Activated T-cell treated with anti-CD3 and anti-CD28 coated beads for 4 hours (primary cell): ENCODE data around the gene SEC24C.
"Not testable (repeated sequence)": the region's sequence is repeated elsewhere in the genome, so short reads cannot be mapped to it uniquely, and the experiment has no call there.

Experiments
- DNase-seq: peaks from one replicate; pipeline ENCODE4 v3.0.0-alpha.2; 2020

The SEC24C gene

GRCh38 chr10:73773152-73773879, 29.1 kb downstream of the SEC24C start:
- no peak for DNase-seq

- DNase-seq = no peak
Measured at GRCh38 chr10:73774637-73775036, 30.5 kb downstream of the SEC24C start.

DNA sequence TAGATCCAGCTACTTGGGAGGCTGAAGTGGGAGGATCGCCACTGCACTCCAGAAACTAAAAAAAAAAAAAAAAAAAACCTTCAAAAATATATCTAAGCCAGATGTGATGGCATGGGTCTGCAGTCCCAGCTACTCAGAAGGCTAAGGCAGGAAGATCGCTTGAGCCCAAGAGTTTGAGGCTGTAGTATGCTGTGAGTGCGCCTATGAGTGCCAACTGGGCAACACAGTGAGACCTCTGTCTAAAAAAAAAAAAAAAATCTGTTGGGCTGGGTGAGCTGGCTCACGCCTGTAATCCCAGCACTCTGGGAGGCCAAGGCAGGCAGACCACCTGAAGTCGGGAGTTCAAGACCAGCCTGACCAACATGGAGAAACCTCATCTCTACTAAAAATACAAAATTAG, 34.8 kb downstream of the SEC24C start:
- DNase-seq = no peak

GRCh38 chr10:73779539-73780197, 35.5 kb downstream of the SEC24C start:
- no peak for DNase-seq

DNA sequence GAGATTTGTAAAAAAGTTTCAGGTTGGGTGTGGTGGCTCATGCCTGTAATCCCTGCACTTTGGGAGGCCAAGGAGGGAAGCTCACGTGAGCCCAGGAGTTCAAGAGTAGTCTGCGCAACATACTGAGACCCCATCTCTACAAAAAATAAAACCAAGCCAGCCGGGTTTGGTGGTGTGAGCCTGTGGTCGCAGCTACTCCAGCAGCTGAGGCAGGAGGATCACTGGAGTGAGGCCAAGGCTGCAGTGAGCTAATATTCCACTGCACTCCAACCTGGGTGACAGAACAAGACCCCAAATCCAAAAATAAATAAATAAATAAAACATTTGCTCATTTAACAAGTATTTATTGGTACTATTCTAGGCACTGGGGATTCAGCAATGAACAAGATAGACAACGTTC, 36.1 kb downstream of the SEC24C start:
- DNase-seq = no peak

DNA sequence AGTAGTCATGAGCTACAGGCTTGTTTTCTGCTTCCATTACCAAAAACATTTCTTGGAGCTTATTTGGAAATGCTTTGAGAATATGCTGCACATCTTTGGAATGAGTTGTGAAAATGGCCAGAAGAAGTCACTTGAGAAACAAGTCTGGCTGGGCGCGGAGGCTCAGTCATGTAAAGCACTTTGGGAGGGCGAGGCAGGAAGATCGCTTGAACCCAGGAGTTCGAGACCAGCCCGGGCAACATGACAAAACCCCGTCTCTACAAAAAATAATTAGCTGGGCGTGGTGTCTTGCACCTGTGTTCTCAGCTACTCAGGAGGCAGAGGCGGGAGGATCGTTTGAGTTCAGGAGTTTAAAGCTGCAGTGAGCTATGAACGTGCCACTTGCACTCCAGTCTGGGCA, 36.8 kb downstream of the SEC24C start:
- DNase-seq = no peak

DNA sequence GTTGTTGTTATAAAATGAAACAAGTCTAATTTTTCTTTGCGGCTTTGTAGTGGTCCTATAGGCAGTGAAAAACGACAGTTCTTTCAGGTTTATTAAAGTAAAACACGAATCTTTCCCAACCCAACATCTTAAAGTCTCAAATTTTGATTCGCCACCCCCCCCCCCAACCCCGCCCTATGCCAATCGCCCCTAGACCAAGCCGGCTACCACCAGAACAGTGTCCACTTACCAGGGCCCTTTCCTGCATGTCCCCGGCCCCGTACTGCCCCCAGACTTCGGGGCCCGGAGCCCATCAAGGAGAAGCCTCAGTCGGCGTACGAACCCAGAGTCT, 37.3 kb downstream of the SEC24C start:
- no peak for DNase-seq

DNA sequence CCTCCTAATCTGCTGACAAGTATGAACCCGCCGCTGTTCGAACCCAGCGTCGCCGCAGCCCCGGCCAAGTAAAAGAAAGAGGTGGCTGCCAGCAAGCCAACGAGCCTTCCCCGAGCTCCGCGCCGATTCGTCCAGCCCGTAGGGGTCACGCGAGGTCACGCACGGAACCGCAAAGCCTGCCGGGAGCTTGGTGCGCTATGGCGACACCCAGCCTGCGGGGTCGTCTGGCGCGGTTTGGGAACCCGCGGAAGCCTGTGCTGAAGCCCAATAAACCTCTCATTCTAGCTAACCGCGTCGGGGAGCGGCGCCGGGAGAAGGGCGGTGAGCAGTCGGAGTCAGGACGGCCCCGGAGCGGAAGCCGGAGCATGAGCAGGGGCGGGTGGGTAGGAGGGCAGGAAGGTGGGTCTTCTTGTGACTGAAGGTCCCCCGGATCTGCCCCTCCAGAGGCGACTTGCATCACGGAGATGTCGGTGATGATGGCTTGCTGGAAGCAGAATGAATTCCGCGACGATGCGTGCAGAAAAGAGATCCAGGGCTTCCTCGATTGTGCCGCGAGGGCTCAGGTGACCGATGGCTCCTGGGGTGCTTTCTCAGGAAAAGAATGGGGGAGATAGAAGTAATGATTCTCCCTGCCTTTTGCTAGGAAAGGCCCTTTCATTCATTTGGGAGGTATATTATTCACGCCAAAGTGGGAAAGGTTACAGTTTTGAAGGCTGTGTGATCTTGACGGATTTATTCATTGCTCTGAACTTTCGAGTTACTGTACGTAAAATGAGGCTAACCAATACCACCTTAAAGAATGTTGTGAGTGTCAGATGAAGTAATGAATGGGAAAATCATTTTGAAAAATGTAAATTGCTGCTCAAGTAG, 37.9 kb downstream of the SEC24C start, which contains the start of gene CHCHD1:
Gene CHCHD1, plus strand, starts transcription at position 170 of the 870 bp plus-strand sequence. Its CDS starts 28 bp downstream, at position 198.
- peak; percentile 91 for DNase-seq

DNA sequence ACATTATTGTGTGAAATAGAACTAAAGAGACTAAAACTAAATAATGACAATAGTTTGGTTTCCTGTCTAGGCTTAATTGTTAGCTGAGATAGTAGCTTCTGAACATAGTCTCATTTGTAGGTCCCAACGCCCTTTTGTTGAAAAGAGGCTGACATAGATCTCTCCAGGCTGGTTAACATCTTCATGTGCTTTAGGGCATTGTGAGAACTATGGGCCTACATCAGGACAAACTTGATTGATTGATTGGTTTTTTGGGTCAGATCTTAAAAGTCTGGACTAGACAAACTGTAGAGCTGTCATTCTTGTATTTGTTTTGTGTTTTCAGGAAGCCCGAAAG, 38.5 kb downstream of the SEC24C start:
- no peak for DNase-seq

DNA sequence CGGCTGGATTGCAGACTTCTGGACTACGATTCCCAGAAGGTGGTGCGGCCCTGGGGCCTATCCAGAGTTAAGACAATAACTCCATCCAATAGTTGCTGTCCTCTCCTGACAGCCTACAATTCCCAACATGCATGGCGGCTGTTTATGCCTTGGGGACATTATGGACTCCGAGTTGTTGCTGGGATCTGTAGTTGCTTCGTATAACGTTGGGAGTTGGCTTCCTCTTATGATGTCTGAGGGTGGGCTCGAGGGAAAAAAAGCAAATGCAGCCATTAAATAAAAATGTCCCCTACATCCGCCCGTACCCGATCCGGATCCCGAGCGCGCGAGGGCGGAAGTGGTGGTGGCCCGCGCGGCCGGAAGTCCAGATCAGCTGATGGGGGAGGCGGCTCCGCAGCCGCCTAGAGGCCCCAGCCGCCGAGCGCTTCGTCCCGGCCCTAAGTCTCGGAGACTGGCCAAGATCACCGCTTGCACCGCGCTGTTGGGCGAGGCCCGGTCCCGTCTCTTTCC, 41.1 kb downstream of the SEC24C start, which contains the start of gene ZSWIM8:
Gene ZSWIM8, plus strand, starts transcription at position 396 of the 510 bp plus-strand sequence. CDS start 273 bp downstream, outside the sequence.
- DNase-seq = peak; percentile 71

DNA sequence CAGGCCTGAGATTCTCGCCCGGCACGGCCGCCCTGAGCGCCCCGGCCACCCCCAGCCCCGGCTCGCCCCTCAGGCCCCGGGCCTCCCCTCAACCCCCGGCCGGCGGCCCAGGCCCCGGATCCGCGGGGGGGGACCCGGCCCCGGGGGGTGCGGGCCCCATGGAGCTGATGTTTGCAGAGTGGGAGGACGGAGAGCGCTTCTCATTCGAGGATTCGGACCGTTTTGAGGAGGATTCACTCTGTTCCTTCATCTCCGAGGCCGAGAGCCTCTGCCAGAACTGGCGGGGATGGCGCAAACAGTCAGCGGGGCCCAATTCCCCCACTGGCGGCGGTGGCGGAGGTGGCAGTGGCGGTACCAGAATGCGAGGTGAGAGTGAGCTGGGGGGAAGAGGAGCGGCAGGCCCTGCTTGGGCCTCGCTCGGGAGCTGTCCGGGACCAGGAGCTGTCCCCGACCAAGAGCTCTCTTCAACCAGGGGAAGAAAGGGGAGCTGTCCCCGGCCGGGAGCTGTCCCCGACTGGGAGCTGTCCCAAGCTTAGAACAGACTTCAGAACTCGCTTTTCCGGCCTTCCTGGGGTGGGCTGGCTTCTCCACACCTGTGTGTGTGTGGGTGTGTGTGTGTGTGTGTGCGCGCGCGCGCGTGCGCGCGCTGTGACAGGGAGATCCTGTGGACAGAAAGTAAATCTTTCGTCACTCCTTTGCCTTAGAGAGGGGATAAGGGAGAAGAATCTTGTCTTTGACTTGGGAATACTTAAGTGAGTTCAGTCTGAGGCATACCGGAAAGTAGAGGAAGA, 41.7 kb downstream of the SEC24C start:
- DNase-seq = peak; percentile 36

DNA sequence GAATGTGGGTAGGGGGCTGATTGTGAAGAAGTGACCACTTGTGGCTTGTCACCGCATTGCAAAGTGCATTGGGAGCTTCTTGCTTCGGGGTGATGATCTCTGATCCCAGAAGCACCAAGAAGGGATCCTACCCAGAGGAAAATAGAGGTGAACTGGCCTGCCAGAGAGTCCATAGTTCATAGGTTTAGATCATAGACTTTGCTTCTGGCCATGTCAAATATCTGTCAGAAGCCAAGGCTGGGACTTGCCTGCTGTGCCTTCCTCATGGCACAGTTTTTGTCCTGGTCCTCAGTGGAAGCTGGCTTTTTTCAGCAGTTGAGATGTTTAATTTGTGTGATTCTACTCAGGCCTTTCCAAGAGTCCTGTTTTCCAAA, 42.3 kb downstream of the SEC24C start:
- DNase-seq = no peak

- DNase-seq = not testable (repeated sequence)
Measured at GRCh38 chr10:73787031-73787800, 43.0 kb downstream of the SEC24C start.

DNA sequence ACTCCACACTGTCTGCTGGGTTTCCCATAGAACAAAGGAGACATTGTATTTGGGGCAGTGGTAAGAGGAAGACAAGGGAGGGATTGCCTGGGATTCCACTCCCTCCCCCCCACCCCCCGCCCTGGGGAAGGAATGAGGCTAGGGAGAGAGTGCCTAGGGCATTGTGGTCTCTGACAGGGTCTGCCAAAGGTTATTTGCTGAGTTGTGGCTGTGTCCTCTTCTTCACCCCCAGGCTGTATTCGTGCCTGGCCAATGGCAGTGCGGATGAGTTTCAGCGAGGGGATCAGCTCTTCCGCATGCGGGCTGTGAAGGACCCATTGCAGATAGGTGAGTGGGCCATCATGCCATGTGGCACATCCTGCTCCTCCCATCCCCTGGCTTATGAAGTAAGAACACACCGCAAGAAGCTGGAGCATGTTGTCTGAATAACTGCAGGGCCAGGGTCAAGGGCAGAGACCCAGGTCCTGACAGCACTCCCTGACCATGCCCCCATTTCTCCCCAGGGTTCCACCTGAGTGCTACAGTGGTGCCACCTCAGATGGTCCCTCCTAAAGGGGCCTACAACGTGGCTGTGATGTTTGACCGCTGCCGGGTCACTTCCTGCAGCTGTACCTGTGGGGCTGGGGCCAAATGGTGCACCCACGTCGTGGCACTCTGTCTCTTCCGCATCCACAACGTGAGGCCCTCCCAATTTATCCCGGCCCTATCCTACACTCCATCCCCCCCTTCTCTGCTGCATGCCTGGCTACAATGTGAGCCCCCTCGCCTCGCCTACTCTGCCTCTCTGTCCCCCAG, 44.9 kb downstream of the SEC24C start:
- no peak for DNase-seq

- DNase-seq = no peak
Measured at GRCh38 chr10:73789659-73790055, 45.5 kb downstream of the SEC24C start.

GRCh38 chr10:73790886-73791625, 46.9 kb downstream of the SEC24C start:
- no peak for DNase-seq

DNA sequence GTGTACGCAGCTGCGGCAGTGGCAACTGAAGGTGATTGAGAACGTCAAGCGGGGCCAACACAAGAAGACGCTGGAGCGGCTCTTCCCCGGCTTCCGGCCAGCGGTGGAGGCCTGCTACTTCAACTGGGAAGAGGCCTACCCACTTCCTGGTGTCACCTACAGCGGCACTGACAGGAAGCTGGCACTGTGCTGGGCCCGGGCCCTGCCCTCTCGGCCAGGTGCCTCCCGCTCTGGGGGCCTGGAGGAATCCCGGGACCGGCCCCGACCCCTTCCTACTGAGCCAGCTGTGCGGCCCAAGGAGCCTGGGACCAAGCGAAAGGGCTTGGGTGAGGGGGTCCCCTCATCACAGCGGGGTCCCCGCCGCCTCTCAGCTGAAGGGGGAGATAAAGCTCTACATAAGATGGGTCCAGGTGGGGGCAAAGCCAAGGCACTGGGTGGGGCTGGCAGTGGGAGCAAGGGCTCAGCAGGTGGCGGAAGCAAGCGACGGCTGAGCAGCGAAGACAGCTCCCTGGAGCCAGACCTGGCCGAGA, 47.8 kb downstream of the SEC24C start:
- no peak for DNase-seq

- no peak for DNase-seq
Measured at GRCh38 chr10:73793456-73793855, 49.3 kb downstream of the SEC24C start.

DNA sequence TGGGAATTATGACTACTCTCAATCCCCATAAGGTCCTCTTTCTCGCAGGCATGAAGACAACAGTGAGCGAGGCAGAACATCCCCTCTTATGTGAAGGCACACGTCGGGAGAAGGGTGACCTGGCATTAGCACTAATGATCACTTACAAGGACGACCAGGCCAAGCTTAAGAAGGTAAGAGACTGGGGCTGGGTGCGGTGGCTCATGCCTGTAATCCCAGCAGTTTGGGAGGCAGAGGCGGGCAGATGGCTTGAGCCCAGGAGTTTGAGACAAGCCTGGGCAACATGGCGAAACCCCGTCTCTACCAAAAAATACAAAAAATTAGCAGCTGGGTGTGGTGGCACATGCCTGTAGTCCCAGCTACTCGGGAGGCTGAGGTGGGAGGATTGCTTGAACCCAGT, 51.3 kb downstream of the SEC24C start:
- not testable (repeated sequence) for DNase-seq

DNA sequence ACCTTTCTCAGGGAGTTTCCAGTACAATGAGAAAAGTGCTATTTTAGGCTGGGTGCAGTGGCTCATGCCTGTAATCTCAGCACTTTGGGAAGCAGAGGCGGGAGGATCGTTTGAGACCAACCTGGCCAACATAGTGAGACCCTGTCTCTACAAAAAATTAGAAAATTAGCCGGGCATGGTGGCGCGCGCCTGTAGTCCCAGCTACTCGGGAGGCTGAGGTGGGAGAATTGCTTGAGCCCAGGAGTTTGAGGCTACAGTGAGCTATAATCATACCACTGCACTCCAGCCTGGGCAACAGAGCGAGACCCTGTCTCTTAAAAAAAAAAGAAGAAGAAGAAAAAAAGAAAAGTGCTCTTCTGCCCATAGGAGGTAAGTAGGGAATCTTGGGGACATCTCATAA, 51.9 kb downstream of the SEC24C start:
- not testable (repeated sequence) for DNase-seq
